GM13977 (cell line): Measurements from ENCODE around the gene CLNK.

ENCODE experiments used
- DNase-seq: peaks from one replicate; pipeline ENCODE4 v3.0.0; 2012; ENCODE audit warnings: low spot score
- in situ Hi-C: fragments of 300-500 bp; cut with MboI; formaldehyde crosslinking; loops from one replicate; pipeline ENCODE4 v1.12.0; 2022; ENCODE audit warnings: low sequenced_read_pairs, low pct_unique_long_range_greater_than_20kb, mixed read lengths, inconsistent platforms; ENCODE audit not compliant: unreplicated experiment
- TF ChIP-seq, protein P1 (sequence below): IDR thresholded peaks from 2 replicates; pipeline ENCODE4 v1.5.1; 2012; ENCODE audit warnings: mild to moderate bottlenecking, control low read depth; ENCODE audit not compliant: insufficient read depth; ENCODE audit errors: extremely low read depth, missing control alignments

Gene CLNK

DNA sequence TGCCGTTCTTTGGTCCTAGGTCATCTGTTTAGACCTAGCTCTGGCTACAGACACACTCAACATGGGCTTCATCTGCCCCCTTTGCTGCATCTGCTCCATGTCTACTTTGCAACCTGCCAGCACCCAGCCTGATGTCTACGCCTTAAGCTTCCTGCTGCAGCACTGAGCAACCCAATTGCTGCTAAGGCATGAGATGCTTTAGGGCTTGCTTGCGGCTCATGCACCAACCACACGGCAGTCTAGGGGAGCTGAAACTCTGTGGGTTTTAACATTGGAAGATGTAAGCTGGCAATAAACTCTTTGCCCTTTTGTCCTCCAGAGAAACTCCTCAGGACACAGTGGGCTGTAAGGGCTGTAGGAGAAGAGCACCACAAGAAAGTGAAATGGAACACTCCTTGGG, 11.7 kb upstream of the CLNK start:
- in situ Hi-C loops = no loop called here
- DNase-seq = no peak
- TF ChIP-seq, protein P1, sequence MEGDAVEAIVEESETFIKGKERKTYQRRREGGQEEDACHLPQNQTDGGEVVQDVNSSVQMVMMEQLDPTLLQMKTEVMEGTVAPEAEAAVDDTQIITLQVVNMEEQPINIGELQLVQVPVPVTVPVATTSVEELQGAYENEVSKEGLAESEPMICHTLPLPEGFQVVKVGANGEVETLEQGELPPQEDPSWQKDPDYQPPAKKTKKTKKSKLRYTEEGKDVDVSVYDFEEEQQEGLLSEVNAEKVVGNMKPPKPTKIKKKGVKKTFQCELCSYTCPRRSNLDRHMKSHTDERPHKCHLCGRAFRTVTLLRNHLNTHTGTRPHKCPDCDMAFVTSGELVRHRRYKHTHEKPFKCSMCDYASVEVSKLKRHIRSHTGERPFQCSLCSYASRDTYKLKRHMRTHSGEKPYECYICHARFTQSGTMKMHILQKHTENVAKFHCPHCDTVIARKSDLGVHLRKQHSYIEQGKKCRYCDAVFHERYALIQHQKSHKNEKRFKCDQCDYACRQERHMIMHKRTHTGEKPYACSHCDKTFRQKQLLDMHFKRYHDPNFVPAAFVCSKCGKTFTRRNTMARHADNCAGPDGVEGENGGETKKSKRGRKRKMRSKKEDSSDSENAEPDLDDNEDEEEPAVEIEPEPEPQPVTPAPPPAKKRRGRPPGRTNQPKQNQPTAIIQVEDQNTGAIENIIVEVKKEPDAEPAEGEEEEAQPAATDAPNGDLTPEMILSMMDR = no peak

DNA sequence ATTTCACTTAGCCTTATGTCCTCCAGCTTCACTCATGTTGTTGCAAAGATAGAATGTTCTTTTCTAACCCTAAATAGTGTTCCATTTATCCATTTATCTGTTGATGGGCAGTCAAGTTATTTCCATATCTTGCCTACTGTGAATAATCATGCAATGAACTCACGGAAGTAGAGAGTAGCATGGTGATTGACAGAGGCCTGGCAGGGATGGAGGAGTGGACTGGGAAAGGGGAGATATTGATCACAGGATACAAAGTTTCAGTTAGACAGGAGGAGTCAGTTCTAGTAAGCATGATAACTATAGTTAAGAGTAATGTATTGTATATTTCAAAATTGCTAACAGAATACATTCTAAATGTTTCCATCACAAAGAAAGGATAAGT, 10.3 kb upstream of the CLNK start:
- TF ChIP-seq, protein P1 = no peak
- no peak for DNase-seq
- in situ Hi-C loops = no loop called here

DNA sequence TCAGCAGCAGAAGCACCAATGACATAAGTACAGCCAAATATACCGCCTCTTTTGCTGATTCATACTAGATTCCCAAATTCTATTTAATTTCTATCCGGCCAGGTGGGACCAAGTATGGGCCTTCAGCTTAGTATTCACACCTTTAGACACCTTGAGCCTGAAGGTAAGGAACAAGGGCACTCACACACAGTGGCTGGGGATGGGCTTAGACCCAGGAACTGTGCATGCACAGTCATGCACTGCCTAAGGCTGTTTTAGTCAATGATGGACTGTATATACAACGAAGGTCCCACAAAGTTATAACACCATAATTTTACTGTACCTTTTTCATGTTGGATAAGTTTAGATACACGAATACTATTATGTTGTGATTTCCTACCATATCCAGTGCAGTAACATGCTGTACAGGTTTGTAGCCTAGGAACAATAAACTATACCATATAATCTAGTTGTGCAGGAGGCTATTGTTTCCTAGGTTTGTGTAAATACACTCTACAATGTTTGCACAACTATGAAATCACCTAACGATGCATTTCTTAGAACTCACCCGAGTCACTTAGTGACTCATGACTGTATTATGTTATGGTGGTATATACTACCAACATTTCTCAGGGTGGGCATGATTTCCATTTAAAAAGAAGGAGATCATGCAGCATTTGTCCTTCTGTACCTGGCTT, 9.7 kb upstream of the CLNK start:
- TF ChIP-seq, protein P1 = no peak
- DNase-seq = no peak
- in situ Hi-C loops = no loop called here

DNA sequence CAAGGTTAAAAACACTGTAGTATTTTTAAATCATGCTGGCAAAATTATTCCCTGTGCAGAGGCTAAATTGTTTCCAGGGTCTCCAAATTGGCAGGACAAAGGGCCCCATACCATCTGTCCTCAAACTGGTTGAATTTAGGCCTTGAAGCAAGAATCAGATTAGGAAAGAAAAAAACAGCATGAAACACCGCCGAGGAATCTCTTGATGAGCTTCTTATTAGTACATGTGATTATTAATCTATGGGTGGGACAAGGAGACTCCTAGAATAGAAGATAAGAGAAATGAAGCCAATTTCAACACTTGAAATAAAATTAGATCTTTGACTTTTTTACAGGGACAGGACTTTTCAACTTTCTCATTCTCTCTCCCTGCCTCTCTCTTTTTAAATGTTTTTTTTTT, 7.1 kb upstream of the CLNK start:
- in situ Hi-C loops = no loop called here
- DNase-seq = no peak
- TF ChIP-seq, protein P1 = no peak

DNA sequence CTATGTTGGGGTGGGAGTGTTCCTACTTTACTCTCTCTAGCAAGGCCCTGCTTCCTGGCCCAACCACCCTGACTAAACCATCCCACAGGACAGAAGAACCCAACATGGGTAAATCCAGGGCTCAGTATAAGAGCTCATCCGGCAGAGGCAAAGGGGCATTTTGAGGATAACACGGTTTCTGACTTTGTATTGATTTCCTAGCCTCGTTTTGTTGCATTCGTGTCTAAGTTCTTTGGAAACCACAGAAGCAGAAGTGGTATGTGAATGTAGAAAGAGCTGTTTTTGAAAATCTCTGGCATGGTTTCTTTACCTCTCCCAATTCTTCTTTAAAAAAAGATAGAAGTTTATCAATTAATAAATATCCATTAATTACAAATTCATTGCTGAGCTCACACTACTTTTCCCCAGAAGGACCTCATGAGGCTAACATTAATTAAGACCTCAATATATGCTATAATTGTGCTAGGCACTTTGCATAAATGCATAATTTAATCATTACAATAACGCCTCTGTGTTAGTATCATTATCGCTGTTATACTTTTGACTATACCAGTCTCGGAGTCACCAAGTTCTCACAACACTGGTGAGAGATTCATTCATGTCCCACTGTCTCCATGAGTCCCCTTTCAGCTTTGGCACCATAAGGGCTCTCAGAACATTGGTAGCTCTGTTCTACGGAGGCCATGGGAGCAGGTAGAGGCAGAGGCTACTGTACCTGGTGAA, 5.8 kb upstream of the CLNK start:
- no peak for DNase-seq
- in situ Hi-C loops = no loop called here
- TF ChIP-seq, protein P1 = no peak

DNA sequence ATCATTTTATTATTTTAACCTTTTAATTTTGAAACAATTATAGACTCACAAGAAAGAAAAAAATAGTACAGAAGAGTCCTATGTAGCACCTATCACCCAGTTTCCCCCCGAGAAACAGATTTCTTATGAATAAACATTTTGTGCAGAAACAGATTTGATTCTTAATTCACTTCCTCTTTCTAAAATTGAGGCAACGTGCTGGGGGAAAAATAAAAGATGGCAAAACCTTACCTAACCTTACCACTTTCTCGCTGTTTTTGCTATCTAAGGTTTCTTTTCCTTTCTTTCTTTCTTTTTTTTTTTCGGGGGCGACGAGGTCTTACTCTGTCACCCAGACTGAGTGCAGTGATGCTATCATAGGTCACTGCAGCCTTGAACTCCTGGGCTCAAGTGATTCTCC, 4.3 kb upstream of the CLNK start:
- TF ChIP-seq, protein P1 = no peak
- in situ Hi-C loops = no loop called here
- no peak for DNase-seq
